Measurements from ENCODE around the gene IRF1. TPM values are rescaled to one million over a fixed set of nuclear protein-coding genes. Genes with fewer than 3 reads are reported as not detected.

Gene IRF1
- total RNA-seq, 2 donors from 2014 or later, result 12.2 to 15.5 TPM

- intact Hi-C loops (cut with DNase I), result no loop called here
- Histone ChIP-seq H3K27me3 (no peaks in the 10 kb centered on the region), H3K36me3 (replicated peaks in 1 of 2; ENCODE audit: insufficient read depth in 1 of 2, low read depth in 2 of 2) (no peaks in the 10 kb centered on the region), H3K27ac (no peak overlapping the region), H3K4me1 (peaks cover 30% of the 10 kb centered on the region), H3K9me3 (no peaks in the 10 kb centered on the region), H3K4me3 (no peak overlapping the region)
- ATAC-seq, result no peak
- TF ChIP-seq POLR2A (IDR thresholded peaks at IDR 0.05), result no peak
- TF ChIP-seq, protein P1, sequence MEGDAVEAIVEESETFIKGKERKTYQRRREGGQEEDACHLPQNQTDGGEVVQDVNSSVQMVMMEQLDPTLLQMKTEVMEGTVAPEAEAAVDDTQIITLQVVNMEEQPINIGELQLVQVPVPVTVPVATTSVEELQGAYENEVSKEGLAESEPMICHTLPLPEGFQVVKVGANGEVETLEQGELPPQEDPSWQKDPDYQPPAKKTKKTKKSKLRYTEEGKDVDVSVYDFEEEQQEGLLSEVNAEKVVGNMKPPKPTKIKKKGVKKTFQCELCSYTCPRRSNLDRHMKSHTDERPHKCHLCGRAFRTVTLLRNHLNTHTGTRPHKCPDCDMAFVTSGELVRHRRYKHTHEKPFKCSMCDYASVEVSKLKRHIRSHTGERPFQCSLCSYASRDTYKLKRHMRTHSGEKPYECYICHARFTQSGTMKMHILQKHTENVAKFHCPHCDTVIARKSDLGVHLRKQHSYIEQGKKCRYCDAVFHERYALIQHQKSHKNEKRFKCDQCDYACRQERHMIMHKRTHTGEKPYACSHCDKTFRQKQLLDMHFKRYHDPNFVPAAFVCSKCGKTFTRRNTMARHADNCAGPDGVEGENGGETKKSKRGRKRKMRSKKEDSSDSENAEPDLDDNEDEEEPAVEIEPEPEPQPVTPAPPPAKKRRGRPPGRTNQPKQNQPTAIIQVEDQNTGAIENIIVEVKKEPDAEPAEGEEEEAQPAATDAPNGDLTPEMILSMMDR (IDR thresholded peaks at IDR 0.05), result no peak
- 81 to 83% methylated on average over 5 to 6 of the region's 6 CpGs for WGBS, 2 donors
- DNase-seq, result peak in 1 of 4 donors; percentile 0
Observed at GRCh38 chr5:132469380-132470009, 21.1 kb downstream of the IRF1 start.

GRCh38 chr5:132468656-132469379, 21.8 kb downstream of the IRF1 start:
- Histone ChIP-seq H3K4me3 (no peak overlapping the region), H3K27ac (no peak overlapping the region), H3K9me3 (no peaks in the 10 kb centered on the region), H3K36me3 (replicated peaks in 1 of 2; ENCODE audit: insufficient read depth in 1 of 2, low read depth in 2 of 2) (no peaks in the 10 kb centered on the region), H3K27me3 (no peaks in the 10 kb centered on the region), H3K4me1 (peaks cover 31% of the 10 kb centered on the region)
- DNase-seq (peak in 1 of 4 donors; percentile 1), ATAC-seq (no peak)
- 88 to 91% methylated on average over 3 of the region's 3 CpGs for WGBS, 2 donors
- intact Hi-C loops (cut with DNase I), result no loop called here
- TF ChIP-seq, protein P1 (IDR thresholded peaks at IDR 0.05), result no peak
- no peak for TF ChIP-seq POLR2A (IDR thresholded peaks at IDR 0.05)

GRCh38 chr5:132467287-132467984, 23.1 kb downstream of the IRF1 start:
- DNase-seq, result peak in 1 of 4 donors; percentile 9
- H3K27me3 ChIP-seq, result no peaks in the 10 kb centered on the region
- H3K9me3 ChIP-seq, result no peaks in the 10 kb centered on the region
- no peak for TF ChIP-seq POLR2A (IDR thresholded peaks at IDR 0.05)
- H3K4me1 ChIP-seq, result peaks cover 43% of the 10 kb centered on the region
- no peak overlapping the region for H3K27ac ChIP-seq
- H3K36me3 ChIP-seq (replicated peaks in 1 of 2; ENCODE audit: insufficient read depth in 1 of 2, low read depth in 2 of 2), result no peaks in the 10 kb centered on the region
- intact Hi-C loops (cut with DNase I), result no loop called here
- WGBS, 2 donors, result 68 to 90% methylated on average over 3 to 4 of the region's 4 CpGs
- no peak overlapping the region for H3K4me3 ChIP-seq
- no peak for ATAC-seq

DNA sequence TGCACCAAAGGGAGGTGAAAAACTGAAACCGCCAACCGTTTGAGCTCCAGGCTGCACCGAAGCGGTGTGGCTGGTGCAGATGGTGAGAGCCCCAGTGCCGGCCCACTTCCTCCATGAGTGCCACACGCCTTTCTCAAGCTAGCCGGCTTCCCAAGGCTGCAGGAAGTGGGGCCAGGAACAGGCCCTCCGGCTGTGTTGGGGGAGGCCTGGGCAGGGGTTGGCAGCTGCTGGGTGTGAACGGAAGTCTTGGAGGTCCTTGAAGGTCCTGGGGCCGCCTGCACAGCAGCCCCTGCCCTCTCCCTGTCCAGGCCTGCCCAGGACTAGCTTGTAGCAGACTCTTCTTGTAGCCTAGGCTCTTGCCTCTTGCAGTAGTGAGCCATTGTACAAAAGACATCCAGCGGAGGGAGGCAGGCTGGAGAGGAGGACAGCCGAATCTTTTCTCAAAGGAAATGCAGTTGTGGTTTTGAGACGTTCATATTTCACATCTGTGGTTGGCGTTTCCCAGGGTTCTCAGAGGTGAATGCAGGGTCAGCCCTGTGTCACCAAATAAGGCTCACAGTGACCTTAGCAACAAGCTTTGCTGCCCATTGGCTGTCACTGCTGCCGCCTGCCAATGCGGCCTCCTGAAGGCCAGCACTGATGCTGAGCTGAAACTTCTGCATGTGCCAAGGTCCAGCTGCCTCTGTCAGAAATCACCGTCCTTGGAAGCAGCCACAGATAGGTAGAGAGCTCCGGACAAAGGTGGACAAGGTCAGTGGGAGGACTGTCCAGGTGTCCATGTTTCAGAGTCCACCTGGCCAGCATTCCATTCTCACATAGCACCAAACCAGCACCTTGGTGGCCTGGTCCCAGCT, 23.9 kb downstream of the IRF1 start:
- 56 to 82% methylated on average over 14 to 18 of the region's 18 CpGs for WGBS, 2 donors
- Histone ChIP-seq H3K4me1 (peaks cover 42% of the 10 kb centered on the region), H3K27ac (peak overlapping the region in 1 of 4 donors; percentile 40), H3K27me3 (no peaks in the 10 kb centered on the region), H3K36me3 (replicated peaks in 1 of 2; ENCODE audit: insufficient read depth in 1 of 2, low read depth in 2 of 2) (no peaks in the 10 kb centered on the region), H3K4me3 (no peak overlapping the region), H3K9me3 (no peaks in the 10 kb centered on the region)
- intact Hi-C loops (cut with DNase I), result no loop called here
- ATAC-seq, result no peak
- no peak for TF ChIP-seq POLR2A (IDR thresholded peaks at IDR 0.05)
- TF ChIP-seq, protein P1 (IDR thresholded peaks at IDR 0.05), result no peak
- DNase-seq, result peak in 3 of 4 donors; percentile 23 to 66 (median 24)
